IMR-90 (cell line): ENCODE data around the gene ZBTB1. TPM values are rescaled to one million over a fixed set of nuclear protein-coding genes. Genes with fewer than 3 reads are reported as not detected.
A peak's percentile ranks its signal among the peaks of the same experiment; 100 is the strongest.

Experiments
- ATAC-seq: fragments of 200-7000 bp; cut with Tn5 transposase; 2 replicates; pipeline ENCODE4 v1.9.1; 2020; ENCODE audit warnings: low read depth, mild to moderate bottlenecking, moderate library complexity
- BruUV-seq: library from RNA; stranded (reverse); fragments of 400-500 nt; replicated peaks from 2 replicates; lab custom pipeline; 2021; lab: Mats Ljungman, UMichigan
- CTCF ChIA-PET: fragments of 300-600 bp; formaldehyde crosslinking; extraction: SDS; loops from one replicate; lab custom pipeline; 2021; ENCODE audit warnings: antibody characterized with exemption; lab: Yijun Ruan, JAX
- POLR2A ChIA-PET: fragments of 300-600 bp; sonication (Branson Sonifier 250); formaldehyde crosslinking; loops from one replicate; lab custom pipeline; 2022; ENCODE audit warnings: antibody characterized with exemption; ENCODE audit not compliant: unreplicated experiment; lab: Charles Lee
- DNase-seq: peaks from one replicate; pipeline ENCODE4 v3.0.0; 2013
- H2AFZ ChIP-seq: replicated peaks from 2 replicates; pipeline ENCODE3; 2013; ENCODE audit warnings: low read length, mild to moderate bottlenecking; ENCODE audit not compliant: poor library complexity
- H2AK5ac ChIP-seq: 2 replicates; pipeline ENCODE4 v1.6.1; 2013; ENCODE audit warnings: low read depth, low read length, inconsistent platforms
- H2AK9ac ChIP-seq: replicated peaks from 2 replicates; pipeline ENCODE3; 2013; ENCODE audit warnings: mild to moderate bottlenecking, low read depth, low read length, moderate library complexity; ENCODE audit not compliant: poor library complexity
- H2BK120ac ChIP-seq: 2 replicates; pipeline ENCODE4 v1.6.1; 2013; ENCODE audit warnings: low read depth, low read length, inconsistent platforms
- H2BK15ac ChIP-seq: 3 replicates; pipeline ENCODE4 v1.6.1; 2013; ENCODE audit warnings: low read depth, low read length, inconsistent platforms
- H2BK20ac ChIP-seq: 2 replicates; pipeline ENCODE4 v1.6.1; 2013; ENCODE audit warnings: low read depth, mild to moderate bottlenecking, inconsistent platforms, low read length, moderate library complexity
- H2BK5ac ChIP-seq: 2 replicates; pipeline ENCODE4 v1.6.1; 2013; ENCODE audit warnings: mild to moderate bottlenecking, low read depth, low read length, inconsistent platforms; ENCODE audit not compliant: poor library complexity, severe bottlenecking
- H3K14ac ChIP-seq: replicated peaks from 2 replicates; pipeline ENCODE4 v1.6.1; 2013; ENCODE audit warnings: low read depth, low read length, inconsistent platforms
- H3K18ac ChIP-seq: 2 replicates; pipeline ENCODE4 v1.6.1; 2013; ENCODE audit warnings: low read depth, low read length, control low read depth
- H3K23ac ChIP-seq: 2 replicates; pipeline ENCODE4 v1.6.1; 2013; ENCODE audit warnings: low read depth, low read length, inconsistent platforms
- H3K27ac ChIP-seq: 2 replicates; pipeline ENCODE4 v1.5.1; 2013; ENCODE audit warnings: mild to moderate bottlenecking, control low read depth, low read length; ENCODE audit not compliant: insufficient read depth
- H3K27me3 ChIP-seq: 2 replicates; pipeline ENCODE4 v1.6.1; 2013; ENCODE audit warnings: low read length; ENCODE audit not compliant: control insufficient read depth, insufficient read depth
- H3K36me3 ChIP-seq: 2 replicates; pipeline ENCODE4 v1.6.1; 2013; ENCODE audit warnings: low read length, mixed read lengths; ENCODE audit not compliant: control insufficient read depth, insufficient read depth
- H3K4ac ChIP-seq: 2 replicates; pipeline ENCODE4 v1.6.1; 2013; ENCODE audit warnings: low read depth, low read length, inconsistent platforms
- H3K4me1 ChIP-seq: 2 replicates; pipeline ENCODE4 v1.6.1; 2013; ENCODE audit warnings: low read length, mixed read lengths; ENCODE audit not compliant: control insufficient read depth, insufficient read depth
- H3K4me2 ChIP-seq: 2 replicates; pipeline ENCODE4 v1.6.1; 2013; ENCODE audit warnings: low read depth, mild to moderate bottlenecking, control low read depth, low read length, moderate library complexity
- H3K4me3 ChIP-seq: 2 replicates; pipeline ENCODE4 v1.5.1; 2013; ENCODE audit warnings: low read depth, mild to moderate bottlenecking, control low read depth, low read length, moderate library complexity; ENCODE audit not compliant: insufficient read depth
- H3K56ac ChIP-seq: 2 replicates; pipeline ENCODE4 v1.6.1; 2013; ENCODE audit warnings: low read length, inconsistent platforms; ENCODE audit not compliant: insufficient read depth; ENCODE audit errors: extremely low read depth
- H3K79me1 ChIP-seq, 2 experiments: 2 replicates each; pipeline ENCODE4 v1.6.1; 2013; ENCODE audit warnings: low read length in 2 of 2, inconsistent platforms in 1 of 2, low read depth in 1 of 2
- H3K9ac ChIP-seq: 2 replicates; pipeline ENCODE4 v1.6.1; 2013; ENCODE audit warnings: low read depth, low read length, control low read depth
- H3K9me1 ChIP-seq: 2 replicates; pipeline ENCODE4 v1.6.1; 2013; ENCODE audit warnings: low read length, inconsistent platforms; ENCODE audit not compliant: insufficient read depth
- H3K9me3 ChIP-seq: 2 replicates; pipeline ENCODE4 v1.6.1; 2013; ENCODE audit warnings: low read length; ENCODE audit not compliant: control insufficient read depth, insufficient read depth
- H4K20me1 ChIP-seq: 2 replicates; pipeline ENCODE4 v1.6.1; 2013; ENCODE audit warnings: low read length, inconsistent platforms; ENCODE audit not compliant: insufficient read depth
- H4K5ac ChIP-seq: 2 replicates; pipeline ENCODE4 v1.6.1; 2013; ENCODE audit warnings: mild to moderate bottlenecking, low read depth, low read length, control low read depth
- H4K8ac ChIP-seq, 2 experiments: 2 replicates each; pipeline ENCODE4 v1.6.1; 2013; ENCODE audit warnings: low read depth in 2 of 2, low read length in 2 of 2, control low read depth in 1 of 2, inconsistent platforms in 1 of 2
- H4K91ac ChIP-seq: 2 replicates; pipeline ENCODE4 v1.6.1; 2013; ENCODE audit warnings: low read depth, low read length, inconsistent platforms; ENCODE audit not compliant: insufficient read depth
- CEBPB ChIP-seq: IDR thresholded peaks from 2 replicates; pipeline ENCODE4 v1.6.1; 2012; ENCODE audit warnings: low read depth, low read length, improper control_type of control experiment
- MAZ ChIP-seq: IDR thresholded peaks from 2 replicates; pipeline ENCODE4 v1.6.1; 2012; ENCODE audit warnings: low read depth, mild to moderate bottlenecking, low read length, improper control_type of control experiment, moderate library complexity, borderline replicate concordance
- SMC3 ChIP-seq: fragments of 150-350 bp; IDR thresholded peaks from 2 replicates; pipeline ENCODE4 v1.6.1; 2016; ENCODE audit warnings: low read depth, mild to moderate bottlenecking, antibody characterized with exemption, low read length, moderate library complexity
- WGBS, 2 experiments: methylation state at CpG; one replicate each; pipeline versions ENCODE4 v1.1.5 to v1.1.7; 2013; ENCODE audit warnings: missing lambda C conversion rate in 2 of 2; ENCODE audit not compliant: insufficient read length in 1 of 2; ENCODE audit errors: extremely low coverage in 2 of 2; 5-methylcytosine and 5-hydroxymethylcytosine counted together
- dilution Hi-C: fragments of 300-500 bp; cut with HindIII; formaldehyde crosslinking; loops from one replicate; pipeline ENCODE4 v1.14.3; 2018; ENCODE audit warnings: low sequenced_read_pairs; ENCODE audit not compliant: unreplicated experiment
- in situ Hi-C: fragments of 300-500 bp; cut with MboI; formaldehyde crosslinking; loops from 3 replicates; pipeline ENCODE4 v1.14.3; 2019; ENCODE audit warnings: low sequenced_read_pairs, inconsistent platforms, mixed read lengths
- intact Hi-C: fragments of 100-400 bp; cut with micrococcal nuclease; formaldehyde crosslinking; loops from 2 replicates; pipeline ENCODE4 v1.10.0; 2022
- polyA plus RNA-seq, 3 experiments: library from polyadenylated mRNA; depleted of rRNA; stranded (reverse); fragments of >200 nt; gene quantifications; 2 replicates each; pipeline ENCODE4 v1.2.3, GENCODE V29; 2012; ENCODE audit warnings: low replicate concordance in 1 of 3
- total RNA-seq: library from RNA; depleted of rRNA; stranded (reverse); fragments of >200 nt; gene quantifications from 2 replicates; pipeline ENCODE4 v1.2.3, GENCODE V29; 2012

The ZBTB1 gene
- total and polyA plus RNA-seq, 2 of the 4 experiments (the other 2 are of a cell fraction): 19.0 to 37.3 TPM

GRCh38 chr14:64504897-64505794, 576 bp downstream of the ZBTB1 start:
- peak overlapping the region; percentile 59 for H2AK5ac ChIP-seq
- peaks cover 19% of the 10 kb centered on the region for H3K9me1 ChIP-seq
- H2AFZ ChIP-seq: peak overlapping the region; percentile 97
- peak overlapping the region; percentile 100 for H3K4me2 ChIP-seq
- H3K4me1 ChIP-seq: peaks cover 19% of the 10 kb centered on the region
- no peaks in the 10 kb centered on the region for H3K27me3 ChIP-seq
- no peaks in the 10 kb centered on the region for H3K36me3 ChIP-seq
- DNase-seq (peak; percentile 83), ATAC-seq (peak; percentile 48)
- dilution Hi-C loops: no loop called here
- peak overlapping the region; percentile 77 for H3K23ac ChIP-seq
- peak overlapping the region; percentile 87 for H3K4me3 ChIP-seq
- H3K4ac ChIP-seq: peak overlapping the region; percentile 100
- peak overlapping the region; percentile 99 for H3K9ac ChIP-seq
- peak overlapping the region; percentile 80; the same call in 1 of the 2 replicates for H2BK120ac ChIP-seq
- peak overlapping the region; percentile 38 for H3K18ac ChIP-seq
- intact Hi-C loops: loop anchor here (2.0 kb wide), 2 partner anchors 132 to 258 kb away; no protein-coding TSS in a partner anchor
- in situ Hi-C loops: no loop called here
- TSS peak; percentile 35 for BruUV-seq
- H2AK9ac ChIP-seq: peak overlapping the region; percentile 99
- ChIA-PET CTCF (no interaction called here), POLR2A (interaction anchor here (0.5 to 0.7 kb wide), 4 partner anchors 15 to 233 kb away, joined by 3 to 9 read pairs (median 4); no protein-coding TSS in a partner anchor)
- H4K5ac ChIP-seq: peak overlapping the region; percentile 65
- peaks cover 48% of the 10 kb centered on the region for H4K20me1 ChIP-seq
- peak overlapping the region; percentile 97 for H3K56ac ChIP-seq
- H2BK15ac ChIP-seq: peak overlapping the region; percentile 0; the same call in 1 of the 3 replicates
- H2BK5ac ChIP-seq: peak overlapping the region; percentile 100
- H3K9me3 ChIP-seq: no peaks in the 10 kb centered on the region
- peaks cover 15 to 64% of the 10 kb centered on the region in 2 experiments for H3K79me1 ChIP-seq
- peak overlapping the region; percentile 100 for H3K27ac ChIP-seq
- peak overlapping the region; percentile 96 to 99; a peak in 3 of 4 replicates for H4K8ac ChIP-seq
- no peak for TF ChIP-seq SMC3
- peak; percentile 47; the same call in 1 of the 2 replicates for TF ChIP-seq CEBPB
- peak; percentile 55; the same call in 1 of the 2 replicates for TF ChIP-seq MAZ
- 0% methylated on average over 7 of the region's 68 CpGs; no CpG with 5 or more reads in 1 of the 2 experiments for WGBS, 2 experiments
- H4K91ac ChIP-seq: peak overlapping the region; percentile 86
- H2BK20ac ChIP-seq: no peak overlapping the region
- peak overlapping the region; percentile 90 for H3K14ac ChIP-seq
